Measurements from ENCODE around the gene SERPINA6. TPM values are rescaled to one million over a fixed set of nuclear protein-coding genes. Genes with fewer than 3 reads are reported as not detected.

The SERPINA6 gene
- polyA plus RNA-seq, 3 donors, result not detected

DNA sequence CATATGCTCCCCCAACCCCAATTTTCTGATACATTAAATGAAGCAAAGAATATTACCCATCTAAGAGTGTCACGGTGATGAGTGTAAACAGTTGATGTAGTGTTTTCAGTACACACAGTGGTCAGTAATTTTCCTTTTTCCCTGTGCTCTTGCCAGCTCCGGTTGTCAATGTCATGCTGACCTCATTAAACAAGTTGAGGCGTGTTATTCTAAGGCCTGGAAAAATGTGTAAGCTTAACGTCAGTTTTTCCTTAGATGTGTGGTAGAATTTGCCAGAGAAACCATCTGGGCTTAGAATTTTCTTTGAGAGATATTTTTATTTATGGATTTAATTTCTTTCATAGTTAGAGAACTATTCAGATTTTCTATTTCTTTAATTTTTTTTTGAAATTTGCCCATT, 11.7 kb upstream of the SERPINA6 start:
- no peak for DNase-seq
- Histone ChIP-seq H3K27ac (ENCODE audit: low read depth in 1 of 2, low read length in 2 of 2) (no peak overlapping the region), H3K79me2 (ENCODE audit: insufficient read depth, low read length) (no peaks in the 10 kb centered on the region), H3K4me2 (replicated peaks; ENCODE audit: extremely low read depth, low read length, poor library complexity, severe bottlenecking) (no peak overlapping the region), H3K9me3 (replicated peaks in 1 of 2; ENCODE audit: control insufficient read depth in 1 of 2, insufficient read depth in 1 of 2, low read length in 2 of 2) (no peaks in the 10 kb centered on the region), H3K4me1 (ENCODE audit: control insufficient read depth in 1 of 2, insufficient read depth in 2 of 2, low read length in 2 of 2) (no peaks in the 10 kb centered on the region), H4K20me1 (ENCODE audit: insufficient read depth, low read length) (no peaks in the 10 kb centered on the region), H3K4me3 (replicated peaks in 1 of 3; ENCODE audit: low read depth in 2 of 3, low read length in 3 of 3) (no peak overlapping the region), H3K36me3 (replicated peaks in 1 of 2; ENCODE audit: control insufficient read depth in 1 of 2, insufficient read depth in 2 of 2, low read length in 2 of 2) (no peaks in the 10 kb centered on the region), H2AFZ (ENCODE audit: insufficient read depth, low read depth, low read length, poor library complexity, severe bottlenecking) (no peak overlapping the region), H3K9ac (ENCODE audit: insufficient read depth, low read length, poor library complexity, severe bottlenecking) (no peak overlapping the region), H3K27me3 (ENCODE audit: control insufficient read depth in 2 of 2, insufficient read depth in 2 of 2, low read length in 2 of 2) (peaks cover 3 to 4% of the 10 kb centered on the region in 2 donors)
- WGBS (ENCODE audit: insufficient coverage), result no CpG with 5 or more reads among the region's 4 CpGs
- Mint-ChIP-seq H3K27ac (no peak overlapping the region), H3K36me3 (no peaks in the 10 kb centered on the region), H3K27me3 (ENCODE audit: low read depth in 3 of 3) (peaks cover 7 to 31% (median 14%) of the 10 kb centered on the region in 3 donors), H3K9me3 (peaks cover 0 to 2% (median 0%) of the 10 kb centered on the region in 7 donors), H3K4me1 (no peaks in the 10 kb centered on the region), H3K4me3 (no peak overlapping the region)
- TF ChIP-seq, protein P1, sequence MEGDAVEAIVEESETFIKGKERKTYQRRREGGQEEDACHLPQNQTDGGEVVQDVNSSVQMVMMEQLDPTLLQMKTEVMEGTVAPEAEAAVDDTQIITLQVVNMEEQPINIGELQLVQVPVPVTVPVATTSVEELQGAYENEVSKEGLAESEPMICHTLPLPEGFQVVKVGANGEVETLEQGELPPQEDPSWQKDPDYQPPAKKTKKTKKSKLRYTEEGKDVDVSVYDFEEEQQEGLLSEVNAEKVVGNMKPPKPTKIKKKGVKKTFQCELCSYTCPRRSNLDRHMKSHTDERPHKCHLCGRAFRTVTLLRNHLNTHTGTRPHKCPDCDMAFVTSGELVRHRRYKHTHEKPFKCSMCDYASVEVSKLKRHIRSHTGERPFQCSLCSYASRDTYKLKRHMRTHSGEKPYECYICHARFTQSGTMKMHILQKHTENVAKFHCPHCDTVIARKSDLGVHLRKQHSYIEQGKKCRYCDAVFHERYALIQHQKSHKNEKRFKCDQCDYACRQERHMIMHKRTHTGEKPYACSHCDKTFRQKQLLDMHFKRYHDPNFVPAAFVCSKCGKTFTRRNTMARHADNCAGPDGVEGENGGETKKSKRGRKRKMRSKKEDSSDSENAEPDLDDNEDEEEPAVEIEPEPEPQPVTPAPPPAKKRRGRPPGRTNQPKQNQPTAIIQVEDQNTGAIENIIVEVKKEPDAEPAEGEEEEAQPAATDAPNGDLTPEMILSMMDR (IDR thresholded peaks at IDR 0.05), result no peak
- intact Hi-C loops (cut with micrococcal nuclease), result no loop called here

DNA sequence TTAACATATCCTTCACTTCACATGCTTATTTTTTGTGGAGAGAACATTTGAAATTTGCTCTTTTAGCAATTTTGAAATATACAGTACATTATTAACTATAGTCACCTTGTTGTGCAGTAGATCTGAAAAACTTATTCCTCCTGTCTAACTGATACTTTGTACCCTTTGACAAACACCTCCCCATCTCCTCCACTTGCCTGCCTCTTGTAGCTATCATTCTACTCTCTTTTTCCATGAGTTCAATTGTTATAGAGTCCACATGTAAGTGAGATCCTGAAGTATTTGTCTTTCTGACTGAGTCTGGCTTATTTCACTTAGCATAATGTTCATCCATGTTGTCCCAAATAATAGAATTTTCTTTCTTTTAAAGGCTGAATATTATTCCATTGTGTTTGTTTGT, 9.5 kb upstream of the SERPINA6 start:
- TF ChIP-seq, protein P1 (IDR thresholded peaks at IDR 0.05), result no peak
- no peaks in the 10 kb centered on the region for H4K20me1 ChIP-seq (ENCODE audit: insufficient read depth, low read length)
- no peak overlapping the region for H2AFZ ChIP-seq (ENCODE audit: insufficient read depth, low read depth, low read length, poor library complexity, severe bottlenecking)
- peaks cover 3 to 5% of the 10 kb centered on the region in 2 donors for H3K27me3 ChIP-seq (ENCODE audit: control insufficient read depth in 2 of 2, insufficient read depth in 2 of 2, low read length in 2 of 2)
- intact Hi-C loops (cut with micrococcal nuclease), result no loop called here
- H3K4me1 ChIP-seq (ENCODE audit: control insufficient read depth in 1 of 2, insufficient read depth in 2 of 2, low read length in 2 of 2), result no peaks in the 10 kb centered on the region
- no peaks in the 10 kb centered on the region for H3K36me3 ChIP-seq (replicated peaks in 1 of 2; ENCODE audit: control insufficient read depth in 1 of 2, insufficient read depth in 2 of 2, low read length in 2 of 2)
- H3K9me3 ChIP-seq (replicated peaks in 1 of 2; ENCODE audit: control insufficient read depth in 1 of 2, insufficient read depth in 1 of 2, low read length in 2 of 2), result no peaks in the 10 kb centered on the region
- no peaks in the 10 kb centered on the region for H3K4me1 Mint-ChIP-seq
- DNase-seq, result no peak
- H3K27ac Mint-ChIP-seq, result no peak overlapping the region
- no peaks in the 10 kb centered on the region for H3K36me3 Mint-ChIP-seq
- H3K27me3 Mint-ChIP-seq (ENCODE audit: low read depth in 3 of 3), result peaks cover 11 to 33% (median 17%) of the 10 kb centered on the region in 3 donors
- H3K4me2 ChIP-seq (replicated peaks; ENCODE audit: extremely low read depth, low read length, poor library complexity, severe bottlenecking), result no peak overlapping the region
- H3K27ac ChIP-seq (ENCODE audit: low read depth in 1 of 2, low read length in 2 of 2), result no peak overlapping the region
- no peak overlapping the region for H3K9ac ChIP-seq (ENCODE audit: insufficient read depth, low read length, poor library complexity, severe bottlenecking)
- H3K9me3 Mint-ChIP-seq, result peaks cover 0 to 2% (median 0%) of the 10 kb centered on the region in 7 donors
- H3K4me3 Mint-ChIP-seq, result no peak overlapping the region
- H3K79me2 ChIP-seq (ENCODE audit: insufficient read depth, low read length), result no peaks in the 10 kb centered on the region
- H3K4me3 ChIP-seq (replicated peaks in 1 of 3; ENCODE audit: low read depth in 2 of 3, low read length in 3 of 3), result no peak overlapping the region

Data from CD14-positive monocyte (primary cell).